ENCODE results near the gene LRP1-AS. TPM values are rescaled to one million over a fixed set of nuclear protein-coding genes. Genes with fewer than 3 reads are reported as not detected.

Gene LRP1-AS
- total RNA-seq, 1 donor from 2014 or later, result not detected

GRCh38 chr12:57110104-57111030 is 37.1 kb downstream of the LRP1-AS start:
- Mint-ChIP-seq H3K9me3 (ENCODE audit: unreplicated experiment) (no peaks in the 10 kb centered on the region), H3K4me3 (ENCODE audit: unreplicated experiment) (peak overlapping the region; percentile 88), H3K27ac (ENCODE audit: unreplicated experiment) (peak overlapping the region; percentile 96), H3K27me3 (ENCODE audit: low read depth, unreplicated experiment) (peaks cover 2% of the 10 kb centered on the region), H3K36me3 (ENCODE audit: low read depth, unreplicated experiment) (peaks cover 5% of the 10 kb centered on the region), H3K4me1 (ENCODE audit: low read depth, unreplicated experiment) (peaks cover 5% of the 10 kb centered on the region)
- no peak for TF ChIP-seq CTCF (IDR thresholded peaks at IDR 0.05; ENCODE audit: insufficient read depth, low read depth, low read length)
- no peak for TF ChIP-seq EZH2 (IDR thresholded peaks at IDR 0.05; ENCODE audit: insufficient read depth, low read length)
- H3K36me3 ChIP-seq (ENCODE audit: insufficient read depth, low read length), result no peaks in the 10 kb centered on the region
- peak overlapping the region; percentile 81 for H3K27ac ChIP-seq (ENCODE audit: low read depth, low read length)
- H4K20me1 ChIP-seq (ENCODE audit: insufficient read depth, low read length), result peaks cover 5% of the 10 kb centered on the region
- no peaks in the 10 kb centered on the region for H3K9me3 ChIP-seq (ENCODE audit: insufficient read depth, low read depth, low read length)
- no peaks in the 10 kb centered on the region for H3K79me2 ChIP-seq (ENCODE audit: insufficient read depth, low read length)
- FAIRE-seq (no peak), DNase-seq (ENCODE audit: low read depth) (no peak)
- peak overlapping the region; percentile 76 for H3K9ac ChIP-seq (ENCODE audit: low read length)
- peak overlapping the region; percentile 63 for H3K4me3 ChIP-seq (ENCODE audit: insufficient read depth, low read depth, low read length)
- peaks cover 29% of the 10 kb centered on the region for H3K4me1 ChIP-seq (ENCODE audit: insufficient read depth, low read length)
- no peaks in the 10 kb centered on the region for H3K27me3 ChIP-seq (ENCODE audit: insufficient read depth, low read length)
- H2AFZ ChIP-seq (ENCODE audit: low read depth, low read length), result peak overlapping the region; percentile 76
- H3K4me2 ChIP-seq (ENCODE audit: low read length), result peak overlapping the region; percentile 90

GRCh38 chr12:57109207-57110103 is 38.0 kb downstream of the LRP1-AS start:
- Histone ChIP-seq H3K4me1 (ENCODE audit: insufficient read depth, low read length) (peaks cover 29% of the 10 kb centered on the region), H3K9me3 (ENCODE audit: insufficient read depth, low read depth, low read length) (no peaks in the 10 kb centered on the region), H3K9ac (ENCODE audit: low read length) (no peak overlapping the region), H4K20me1 (ENCODE audit: insufficient read depth, low read length) (peaks cover 5% of the 10 kb centered on the region), H3K4me3 (ENCODE audit: insufficient read depth, low read depth, low read length) (peak overlapping the region; percentile 63), H3K36me3 (ENCODE audit: insufficient read depth, low read length) (no peaks in the 10 kb centered on the region), H3K4me2 (ENCODE audit: low read length) (peak overlapping the region; percentile 90), H3K27ac (ENCODE audit: low read depth, low read length) (no peak overlapping the region), H2AFZ (ENCODE audit: low read depth, low read length) (peak overlapping the region; percentile 76), H3K27me3 (ENCODE audit: insufficient read depth, low read length) (no peaks in the 10 kb centered on the region), H3K79me2 (ENCODE audit: insufficient read depth, low read length) (no peaks in the 10 kb centered on the region)
- Mint-ChIP-seq H3K4me3 (ENCODE audit: unreplicated experiment) (peak overlapping the region; percentile 88), H3K27ac (ENCODE audit: unreplicated experiment) (peak overlapping the region; percentile 24), H3K9me3 (ENCODE audit: unreplicated experiment) (no peaks in the 10 kb centered on the region), H3K4me1 (ENCODE audit: low read depth, unreplicated experiment) (peaks cover 5% of the 10 kb centered on the region), H3K36me3 (ENCODE audit: low read depth, unreplicated experiment) (peaks cover 6% of the 10 kb centered on the region), H3K27me3 (ENCODE audit: low read depth, unreplicated experiment) (peaks cover 4% of the 10 kb centered on the region)
- DNase-seq (ENCODE audit: low read depth), result no peak
- no peak for TF ChIP-seq CTCF (IDR thresholded peaks at IDR 0.05; ENCODE audit: insufficient read depth, low read depth, low read length)
- no peak for TF ChIP-seq EZH2 (IDR thresholded peaks at IDR 0.05; ENCODE audit: insufficient read depth, low read length)
- FAIRE-seq, result no peak
